Measurements from ENCODE around the gene ME3.

The ME3 gene

GRCh38 chr11:86395061-86395551 lies 277.3 kb downstream of the ME3 start:
- DNase-seq = peak in 22 of 58 donors; percentile 1 to 64 (median 6)
